Kidney (tissue), 14 donors: ENCODE results near the gene PRR7. TPM values are rescaled to one million over a fixed set of nuclear protein-coding genes. Genes with fewer than 3 reads are reported as not detected.

Source experiments
- DNase-seq, 5 donors: peaks; one replicate each; pipeline ENCODE4 v3.0.0-alpha.2; 2013 to 2020
- FAIRE-seq: peaks from 2 replicates; lab custom pipeline; 2012; peaks lifted over from hg19 to GRCh38; lab: Jason Lieb, UNC
- H3K27ac ChIP-seq, 2 donors: one replicate each; pipeline ENCODE4 v1.7.0; 2013; ENCODE audit warnings: low read depth in 2 of 2, low read length in 2 of 2, inconsistent platforms in 1 of 2
- H3K27me3 ChIP-seq: one replicate; pipeline ENCODE4 v1.7.1; 2013; ENCODE audit warnings: low read length, inconsistent platforms; ENCODE audit not compliant: control insufficient read depth, insufficient read depth
- H3K36me3 ChIP-seq, 3 donors: one replicate each; pipeline versions ENCODE4 v1.7.0 to v1.7.1; 2013; ENCODE audit warnings: low read length in 3 of 3, control low read depth in 1 of 3, inconsistent platforms in 1 of 3; ENCODE audit not compliant: insufficient read depth in 3 of 3, control insufficient read depth in 2 of 3
- H3K4me1 ChIP-seq, 3 donors: one replicate each; pipeline versions ENCODE4 v1.7.0 to v1.7.1; 2013; ENCODE audit warnings: low read length in 3 of 3, inconsistent platforms in 1 of 3, low read depth in 1 of 3; ENCODE audit not compliant: control insufficient read depth in 2 of 3, insufficient read depth in 2 of 3
- H3K4me3 ChIP-seq, 3 donors: one replicate each; pipeline versions ENCODE4 v1.7.0 to v1.8.1; 2013; ENCODE audit warnings: low read length in 3 of 3, control low read depth in 1 of 3, inconsistent platforms in 1 of 3
- H3K9ac ChIP-seq, 3 donors: one replicate each; pipeline versions ENCODE4 v1.7.0 to v1.7.1; 2013; ENCODE audit warnings: low read length in 3 of 3, control low read depth in 1 of 3, inconsistent platforms in 1 of 3
- H3K9me3 ChIP-seq, 3 donors: one replicate each; pipeline versions ENCODE4 v1.7.0 to v1.7.1; 2013; ENCODE audit warnings: low read length in 3 of 3, control low read depth in 1 of 3, inconsistent platforms in 1 of 3; ENCODE audit not compliant: control insufficient read depth in 2 of 3, insufficient read depth in 1 of 3
- CTCF ChIP-seq: IDR thresholded peaks from 3 replicates; pipeline ENCODE4 v1.5.1; 2012; ENCODE audit warnings: mild to moderate bottlenecking, moderate library complexity, borderline replicate concordance; ENCODE audit not compliant: insufficient read depth; ENCODE audit errors: extremely low read depth
- intact Hi-C: fragments of 100-400 bp; cut with DNase I; formaldehyde crosslinking; loops from one replicate; pipeline ENCODE4 v1.11.1; 2022
- polyA plus RNA-seq: library from polyadenylated mRNA; stranded (reverse); fragments of 350-450 nt; fragmentation: Illumina TruSeq; extraction: RNeasy Lipid Tissue Mini Kit (QIAGEN cat#74804); gene quantifications from one replicate; pipeline ENCODE4 v1.2.3, GENCODE V29; 2014; ENCODE audit warnings: low read depth, low replicate concordance; ENCODE audit not compliant: insufficient read depth
- total RNA-seq: library from RNA; stranded (reverse); fragmentation: NEBNext Ultra II Directional; extraction: Animal tissue kit (Norgen Biotek cat#: 25700); gene quantifications from one replicate; pipeline ENCODE4 v1.2.1, GENCODE V29; 2021
- donor health status: control.
- donor health status: control.
- donor health status: control.
- donor health status: control.
- donor health status: control.
- donor health status: DM: yes; HTN: yes; CAD: no.
- donor health status: Normal renal cell carcinoma (clear cell type).

Gene PRR7
- total and polyA plus RNA-seq, 2 donors from 2014 or later: 1.6 to 5.5 TPM

GRCh38 chr5:177403792-177404640, 42.6 kb upstream of the PRR7 start:
- no peak overlapping the region for H3K27ac ChIP-seq
- peaks cover 19% of the 10 kb centered on the region for H3K27me3 ChIP-seq
- H3K4me3 ChIP-seq: peak overlapping the region; percentile 2 to 51 (median 20)
- FAIRE-seq (no peak), DNase-seq (peak; percentile 72 to 95 (median 88))
- peaks cover 0 to 32% (median 0%) of the 10 kb centered on the region in 3 donors for H3K4me1 ChIP-seq
- peak overlapping the region in 1 of 3 donors; percentile 61 for H3K9ac ChIP-seq
- intact Hi-C loops: no loop called here
- no peaks in the 10 kb centered on the region for H3K36me3 ChIP-seq
- no peaks in the 10 kb centered on the region for H3K9me3 ChIP-seq
- peak; percentile 76 for TF ChIP-seq CTCF

GRCh38 chr5:177404641-177405179, 41.9 kb upstream of the PRR7 start:
- no peaks in the 10 kb centered on the region for H3K36me3 ChIP-seq
- intact Hi-C loops: loop anchor here (5.0 kb wide), 1 partner anchor 48 kb away; no protein-coding TSS in a partner anchor
- H3K9me3 ChIP-seq: no peaks in the 10 kb centered on the region
- H3K27me3 ChIP-seq: peaks cover 19% of the 10 kb centered on the region
- no peak overlapping the region for H3K27ac ChIP-seq
- no peak for DNase-seq
- FAIRE-seq: no peak
- peaks cover 0 to 32% (median 0%) of the 10 kb centered on the region in 3 donors for H3K4me1 ChIP-seq
- peak overlapping the region in 2 of 3 donors; percentile 2 to 51 for H3K4me3 ChIP-seq
- no peak for TF ChIP-seq CTCF
- peak overlapping the region in 1 of 3 donors; percentile 61 for H3K9ac ChIP-seq

GRCh38 chr5:177405312-177405711, 41.3 kb upstream of the PRR7 start:
- Histone ChIP-seq H3K4me3 (no peak overlapping the region), H3K36me3 (no peaks in the 10 kb centered on the region), H3K9ac (no peak overlapping the region), H3K4me1 (peaks cover 0 to 29% (median 0%) of the 10 kb centered on the region in 3 donors), H3K27ac (no peak overlapping the region), H3K27me3 (peaks cover 19% of the 10 kb centered on the region), H3K9me3 (no peaks in the 10 kb centered on the region)
- no peak for FAIRE-seq
- no peak for DNase-seq
- intact Hi-C loops: loop anchor here (5.0 kb wide), 1 partner anchor 47 kb away; no protein-coding TSS in a partner anchor
- TF ChIP-seq CTCF: no peak
